BJ (cell line): ENCODE data around the gene MRPL2. TPM values are rescaled to one million over a fixed set of nuclear protein-coding genes. Genes with fewer than 3 reads are reported as not detected.
A peak's percentile ranks its signal among the peaks of the same experiment; 100 is the strongest.

Experiments
- CTCF ChIA-PET: fragments of 350-600 bp; formaldehyde crosslinking; extraction: SDS; loops from one replicate; lab custom pipeline; 2021; ENCODE audit warnings: antibody characterized with exemption, inconsistent platforms; lab: Yijun Ruan, JAX
- POLR2A ChIA-PET: fragments of 300-600 bp; sonication (Branson Sonifier 250); formaldehyde crosslinking; extraction: SDS; loops from one replicate; lab custom pipeline; 2021; ENCODE audit warnings: antibody characterized with exemption; lab: Charles Lee
- DNase-seq: peaks from one replicate; pipeline ENCODE4 v3.0.0-alpha.2; 2011; ENCODE audit warnings: low read depth
- H3K27me3 ChIP-seq: 2 replicates; pipeline ENCODE4 v1.6.0; 2011; ENCODE audit warnings: low read length; ENCODE audit not compliant: control insufficient read depth, insufficient read depth
- H3K36me3 ChIP-seq: 2 replicates; pipeline ENCODE4 v1.5.1; 2011; ENCODE audit warnings: low read length; ENCODE audit not compliant: control insufficient read depth, insufficient read depth
- H3K4me3 ChIP-seq: 2 replicates; pipeline ENCODE4 v1.5.1; 2011; ENCODE audit warnings: low read depth, mild to moderate bottlenecking, control low read depth, low read length
- CTCF ChIP-seq: IDR thresholded peaks from 2 replicates; pipeline ENCODE4 v1.5.1; 2011; ENCODE audit warnings: low read depth, mild to moderate bottlenecking, control low read depth, inconsistent platforms, low read length, moderate library complexity; ENCODE audit not compliant: insufficient read depth
- polyA plus RNA-seq: library from polyadenylated mRNA; depleted of rRNA; stranded (reverse); fragments of >200 nt; gene quantifications from 2 replicates; pipeline ENCODE4 v1.2.3, GENCODE V29; 2011

The MRPL2 gene
- polyA plus RNA-seq, 1 experiment: 22.8 TPM

GRCh38 chr6:43077333-43077809, 18.1 kb upstream of the MRPL2 start:
- DNase-seq: no peak
- H3K36me3 ChIP-seq: 0 out of 2 replicates have a peak, but pooled peaks cover 1% of the 10 kb centered on the region
- TF ChIP-seq CTCF: no peak
- POLR2A ChIA-PET: interaction anchor here (2.0 kb wide), 1 partner anchor 48 kb away, joined by 7 read pairs; no protein-coding TSS in a partner anchor
- H3K4me3 ChIP-seq: peak overlapping the region; percentile 79
- CTCF ChIA-PET: interaction anchor here (0.8 to 5.7 kb wide), 6 partner anchors 17 to 66 kb away, joined by 3 to 42 read pairs (median 6); no protein-coding TSS in a partner anchor
- H3K27me3 ChIP-seq: no peaks in the 10 kb centered on the region

DNA sequence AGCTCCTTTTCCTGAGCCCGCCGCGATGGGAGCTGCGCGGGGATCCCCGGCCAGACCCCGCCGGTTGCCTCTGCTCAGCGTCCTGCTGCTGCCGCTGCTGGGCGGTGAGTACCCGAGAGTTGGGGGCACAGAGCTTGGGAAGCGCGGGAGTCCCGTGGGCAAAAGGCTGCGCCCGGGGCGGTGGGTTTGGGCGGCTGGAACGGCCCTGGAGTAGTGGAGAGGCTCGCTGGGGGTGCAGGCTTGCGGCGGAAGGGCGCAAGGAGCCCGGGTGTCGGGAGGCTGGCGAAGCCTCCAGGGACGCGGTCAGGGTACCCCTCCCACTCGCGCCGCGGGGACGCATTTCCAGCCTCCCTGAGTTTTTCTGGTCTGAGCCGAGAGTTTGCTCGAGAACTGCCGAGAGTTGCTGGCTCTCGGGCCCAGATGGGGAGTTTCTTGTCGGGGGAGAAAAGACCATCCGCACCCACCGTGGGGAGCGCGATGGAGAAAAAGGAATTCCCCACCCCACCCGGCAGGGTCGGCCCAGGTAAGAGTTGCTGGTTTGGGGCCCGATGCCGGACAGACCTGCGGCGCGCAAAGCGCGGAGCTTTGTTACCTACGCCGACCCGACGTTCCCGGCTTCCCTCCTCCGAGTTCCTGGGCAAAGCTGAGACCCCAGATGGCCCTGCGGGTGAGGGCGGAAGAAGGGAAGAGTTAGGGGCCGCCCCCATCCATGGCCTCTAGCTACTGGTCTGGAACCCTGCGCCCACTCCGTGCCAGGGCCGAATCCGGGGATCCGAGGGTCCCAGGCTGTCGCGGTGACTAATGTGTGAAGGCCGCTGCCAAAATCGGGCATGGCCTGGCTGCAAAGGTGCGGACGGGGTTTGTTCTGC, 17.5 kb upstream of the MRPL2 start:
- Histone ChIP-seq H3K4me3 (peak overlapping the region; percentile 79), H3K27me3 (no peaks in the 10 kb centered on the region), H3K36me3 (0 out of 2 replicates have a peak, but pooled peaks cover 1% of the 10 kb centered on the region)
- TF ChIP-seq CTCF: no peak
- CTCF ChIA-PET: interaction anchor here (0.8 to 5.7 kb wide), 9 partner anchors 13 to 67 kb away, joined by 3 to 42 read pairs (median 3); no protein-coding TSS in a partner anchor
- POLR2A ChIA-PET: interaction anchor here (0.5 to 2.0 kb wide), 2 partner anchors 49 to 821 kb away, joined by 7 to 12 read pairs; no protein-coding TSS in a partner anchor
- no peak for DNase-seq

- no peak for DNase-seq
- Histone ChIP-seq H3K4me3 (peak within 1 kb of the TSS; percentile 79), H3K27me3 (no peaks in the 10 kb centered on the region), H3K36me3 (0 out of 2 replicates have a peak, but pooled peaks cover 1% of the 10 kb centered on the region)
- CTCF ChIA-PET: interaction anchor here (1.0 to 5.7 kb wide), 6 partner anchors 14 to 68 kb away, joined by 3 to 42 read pairs (median 3); no protein-coding TSS in a partner anchor
- POLR2A ChIA-PET: interaction anchor here (0.5 to 2.0 kb wide), 3 partner anchors 45 to 820 kb away, joined by 3 to 12 read pairs (median 7); no protein-coding TSS in a partner anchor
- no peak for TF ChIP-seq CTCF
Measured at GRCh38 chr6:43075670-43076463, 16.6 kb upstream of the MRPL2 start, which contains the start of gene PTK7. PTK7 (plus strand) TSS chr6:43076314; CDS start chr6:43076489, 175 bp downstream.

DNA sequence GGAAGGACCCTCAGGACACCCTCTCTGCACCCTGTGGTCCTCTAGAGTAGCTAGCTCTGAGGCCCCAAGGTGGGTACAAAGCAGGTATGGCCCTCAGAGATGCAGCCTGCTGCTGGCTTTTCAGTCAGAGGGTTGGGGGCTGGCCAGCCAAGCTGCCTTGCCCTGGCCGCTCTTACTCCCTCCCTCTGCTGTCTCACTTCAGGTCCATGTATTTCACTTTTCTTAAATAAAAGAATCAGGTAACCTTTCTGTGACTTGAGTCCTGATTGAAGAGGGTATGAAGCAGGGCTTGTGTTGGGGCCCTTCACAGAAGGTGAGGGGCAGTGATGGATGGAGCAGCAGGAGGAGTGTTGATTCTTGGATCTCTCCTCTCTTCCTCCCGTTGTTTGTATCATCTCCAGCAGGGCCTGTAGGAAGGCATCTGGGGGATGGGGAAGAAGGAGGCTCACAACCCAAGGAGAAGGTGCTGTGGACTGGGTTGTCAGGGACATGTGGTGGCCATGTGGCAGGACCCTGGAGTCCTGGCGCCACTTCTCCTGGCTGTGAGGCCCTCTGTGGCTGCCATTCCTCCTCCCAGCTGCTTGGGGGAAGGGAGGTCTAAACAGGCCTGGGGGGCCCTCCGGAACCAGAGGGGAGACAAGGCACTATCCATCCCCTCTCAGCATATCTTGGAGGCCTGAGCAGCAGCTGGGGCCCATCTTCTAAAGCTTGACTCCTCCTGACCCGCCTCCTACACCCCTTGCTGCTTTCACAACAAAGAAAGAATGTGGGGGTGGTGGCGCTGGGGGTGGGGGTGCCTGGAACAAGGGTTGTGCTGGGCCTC, 15.8 kb upstream of the MRPL2 start:
- DNase-seq: no peak
- Histone ChIP-seq H3K36me3 (0 out of 2 replicates have a peak, but pooled peaks cover 1% of the 10 kb centered on the region), H3K27me3 (no peaks in the 10 kb centered on the region), H3K4me3 (peak overlapping the region; percentile 79)
- TF ChIP-seq CTCF: no peak
- POLR2A ChIA-PET: interaction anchor here (1.0 kb wide), 1 partner anchor 46 kb away, joined by 3 read pairs; no protein-coding TSS in a partner anchor
- CTCF ChIA-PET: interaction anchor here (1.1 to 5.7 kb wide), 5 partner anchors 22 to 68 kb away, joined by 3 to 42 read pairs (median 5); no protein-coding TSS in a partner anchor
